ENCODE data around the gene TPD52L1. TPM values are rescaled to one million over a fixed set of nuclear protein-coding genes. Genes with fewer than 3 reads are reported as not detected.

Gene TPD52L1
- total and polyA plus RNA-seq, 4 donors = 15.6 to 43.5 (median 16.7) TPM

DNA sequence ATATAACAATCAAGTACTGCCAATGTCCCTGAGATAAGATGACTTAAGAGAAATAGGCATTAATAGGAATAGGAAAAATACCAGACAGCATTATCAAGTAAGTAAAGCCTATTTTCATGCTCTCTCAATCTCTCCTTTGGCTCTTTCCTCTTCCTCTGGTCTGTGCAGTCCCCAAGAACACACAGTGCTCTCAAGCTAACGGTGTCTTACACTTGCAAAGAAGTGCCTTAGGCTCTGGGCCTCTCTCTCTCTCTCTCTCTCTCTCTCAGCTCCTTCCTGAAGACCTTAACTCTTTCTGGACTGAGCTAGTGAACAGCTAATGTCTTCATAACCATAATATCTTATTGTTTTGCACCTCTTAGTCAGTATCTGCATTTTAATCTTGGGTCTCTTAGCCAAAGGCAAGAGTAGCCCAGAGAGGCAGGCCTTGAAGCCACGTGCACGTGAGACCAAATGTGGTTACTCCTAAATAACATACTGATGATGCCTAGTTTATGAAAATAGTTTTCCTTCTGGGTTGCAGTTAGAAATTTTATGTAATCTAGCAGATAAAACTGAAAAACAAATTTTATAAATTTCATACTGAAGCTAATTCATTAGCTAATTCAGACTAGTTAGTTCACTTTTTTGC is 70.8 kb downstream of the TPD52L1 start:
- Histone ChIP-seq H3K27me3 (ENCODE audit: control insufficient read depth in 3 of 3, insufficient read depth in 3 of 3, low read length in 2 of 3) (no peaks in the 10 kb centered on the region), H3K4me1 (ENCODE audit: control insufficient read depth in 5 of 5, insufficient read depth in 5 of 5, low read length in 5 of 5) (peaks cover 0 to 7% (median 6%) of the 10 kb centered on the region in 5 donors), H3K9ac (ENCODE audit: insufficient read depth in 1 of 2, low read length in 2 of 2) (no peak overlapping the region), H3K36me3 (ENCODE audit: control insufficient read depth in 4 of 4, insufficient read depth in 4 of 4, low read length in 4 of 4) (no peaks in the 10 kb centered on the region), H3K9me3 (ENCODE audit: control insufficient read depth in 4 of 4, insufficient read depth in 3 of 4, low read length in 3 of 4) (no peaks in the 10 kb centered on the region), H3K27ac (ENCODE audit: low read depth in 1 of 2, low read length in 1 of 2) (no peak overlapping the region), H3K4me3 (no peak overlapping the region)
- WGBS, 2 donors = 64 to 68% methylated on average over 3 of the region's 3 CpGs
- peak in 2 of 3 donors; percentile 26 to 38 for DNase-seq
- no peak for TF ChIP-seq CTCF (IDR thresholded peaks at IDR 0.05; ENCODE audit: control extremely low read depth, extremely low read depth)
- ATAC-seq (ENCODE audit: insufficient read depth, low FRiP score) = no peak

- Histone ChIP-seq H3K27ac (ENCODE audit: low read depth in 1 of 2, low read length in 1 of 2) (no peak overlapping the region), H3K9ac (ENCODE audit: insufficient read depth in 1 of 2, low read length in 2 of 2) (no peak overlapping the region), H3K4me3 (no peak overlapping the region), H3K4me1 (ENCODE audit: control insufficient read depth in 5 of 5, insufficient read depth in 5 of 5, low read length in 5 of 5) (peaks cover 0 to 7% (median 3%) of the 10 kb centered on the region in 5 donors), H3K9me3 (ENCODE audit: control insufficient read depth in 4 of 4, insufficient read depth in 3 of 4, low read length in 3 of 4) (no peaks in the 10 kb centered on the region), H3K36me3 (ENCODE audit: control insufficient read depth in 4 of 4, insufficient read depth in 4 of 4, low read length in 4 of 4) (no peaks in the 10 kb centered on the region), H3K27me3 (ENCODE audit: control insufficient read depth in 3 of 3, insufficient read depth in 3 of 3, low read length in 2 of 3) (no peaks in the 10 kb centered on the region)
- no peak for TF ChIP-seq CTCF (IDR thresholded peaks at IDR 0.05; ENCODE audit: control extremely low read depth, extremely low read depth)
- WGBS, 2 donors = 96 to 97% methylated on average over 6 of the region's 6 CpGs
- no peak for ATAC-seq (ENCODE audit: insufficient read depth, low FRiP score)
- DNase-seq = no peak
Measured at GRCh38 chr6:125227244-125227643, 73.7 kb downstream of the TPD52L1 start.

GRCh38 chr6:125228981-125229479 is 75.5 kb downstream of the TPD52L1 start:
- no peak for ATAC-seq (ENCODE audit: insufficient read depth, low FRiP score)
- TF ChIP-seq CTCF (IDR thresholded peaks at IDR 0.05; ENCODE audit: control extremely low read depth, extremely low read depth) = no peak
- Histone ChIP-seq H3K27me3 (ENCODE audit: control insufficient read depth in 3 of 3, insufficient read depth in 3 of 3, low read length in 2 of 3) (no peaks in the 10 kb centered on the region), H3K9me3 (ENCODE audit: control insufficient read depth in 4 of 4, insufficient read depth in 3 of 4, low read length in 3 of 4) (no peaks in the 10 kb centered on the region), H3K27ac (ENCODE audit: low read depth in 1 of 2, low read length in 1 of 2) (no peak overlapping the region), H3K9ac (ENCODE audit: insufficient read depth in 1 of 2, low read length in 2 of 2) (peak overlapping the region in 1 of 2 donors; percentile 65), H3K36me3 (ENCODE audit: control insufficient read depth in 4 of 4, insufficient read depth in 4 of 4, low read length in 4 of 4) (no peaks in the 10 kb centered on the region), H3K4me3 (no peak overlapping the region), H3K4me1 (ENCODE audit: control insufficient read depth in 5 of 5, insufficient read depth in 5 of 5, low read length in 5 of 5) (peaks cover 0 to 7% (median 3%) of the 10 kb centered on the region in 5 donors)
- 72 to 82% methylated on average over 6 of the region's 6 CpGs for WGBS, 2 donors
- DNase-seq = peak in 2 of 3 donors; percentile 34 to 45

All from lung (tissue), 12 donors.